Measurements from ENCODE around the gene EMILIN3. TPM values are rescaled to one million over a fixed set of nuclear protein-coding genes. Genes with fewer than 3 reads are reported as not detected.

EMILIN3 gene
- polyA plus RNA-seq, 2 of the 4 experiments (the other 2 are of a cell fraction): 0.06 to 0.58 TPM

- CTCF ChIA-PET: interaction anchor here (1.0 to 5.9 kb wide), 3 partner anchors 18 to 184 kb away, joined by 3 to 28 read pairs (median 4); partner anchors contain the start of gene LPIN3
- WGBS (ENCODE audit: missing lambda C conversion rate): 90% methylated on average over 7 of the region's 11 CpGs
- Histone ChIP-seq H3K27ac (no peak overlapping the region), H3K4me2 (no peak overlapping the region), H3K4me1 (no peaks in the 10 kb centered on the region), H3K9me3 (no peaks in the 10 kb centered on the region), H3K4me3 (no peak overlapping the region)
- FAIRE-seq (no peak), DNase-seq (ENCODE audit: low read depth in 1 of 2, low spot score in 1 of 2) (no peak), ATAC-seq (peak in 1 of 2 experiments; percentile 32; a peak in 2 of 6 replicates)
- POLR2A ChIA-PET: no interaction called here
- no peak for TF ChIP-seq FOXS1 (CRISPR knock-in tag; IDR thresholded peaks at IDR 0.05)
- TF ChIP-seq, protein P1, sequence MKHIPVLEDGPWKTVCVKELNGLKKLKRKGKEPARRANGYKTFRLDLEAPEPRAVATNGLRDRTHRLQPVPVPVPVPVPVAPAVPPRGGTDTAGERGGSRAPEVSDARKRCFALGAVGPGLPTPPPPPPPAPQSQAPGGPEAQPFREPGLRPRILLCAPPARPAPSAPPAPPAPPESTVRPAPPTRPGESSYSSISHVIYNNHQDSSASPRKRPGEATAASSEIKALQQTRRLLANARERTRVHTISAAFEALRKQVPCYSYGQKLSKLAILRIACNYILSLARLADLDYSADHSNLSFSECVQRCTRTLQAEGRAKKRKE (CRISPR knock-in tag; IDR thresholded peaks at IDR 0.05; ENCODE audit: low read depth): no peak
- no peak for TF ChIP-seq CBX8 (IDR thresholded peaks at IDR 0.05)
- TF ChIP-seq ESRRA (IDR thresholded peaks at IDR 0.05; ENCODE audit: borderline replicate concordance, low read length): no peak
- TF ChIP-seq EP300 (IDR thresholded peaks at IDR 0.05): no peak
- TF ChIP-seq RCOR1 (IDR thresholded peaks at IDR 0.05; ENCODE audit: low read depth, low read length): no peak
- TF ChIP-seq FOSB (CRISPR knock-in tag; IDR thresholded peaks at IDR 0.05): no peak
- no peak for TF ChIP-seq EHF (CRISPR knock-in tag; IDR thresholded peaks at IDR 0.05)
- TF ChIP-seq CHD2 (IDR thresholded peaks at IDR 0.05; ENCODE audit: low read length, partially characterized antibody): no peak
- TF ChIP-seq MAZ (IDR thresholded peaks at IDR 0.05; ENCODE audit: borderline replicate concordance, low read depth, low read length): no peak
- no peak for TF ChIP-seq HOXB13 (CRISPR knock-in tag; IDR thresholded peaks at IDR 0.05; ENCODE audit: low read depth)
- TF ChIP-seq HEYL (CRISPR knock-in tag; IDR thresholded peaks at IDR 0.05): no peak
- no peak for TF ChIP-seq ZC3H11A (IDR thresholded peaks at IDR 0.05)
- no peak for TF ChIP-seq POLR2A (IDR thresholded peaks at IDR 0.05; ENCODE audit: low read length)
- TF ChIP-seq MAX (IDR thresholded peaks at IDR 0.05): no peak
Observed at GRCh38 chr20:41357424-41358163, 9.0 kb downstream of the EMILIN3 start.

GRCh38 chr20:41356951-41357350, 9.7 kb downstream of the EMILIN3 start:
- H3K4me2 ChIP-seq: no peak overlapping the region
- DNase-seq (ENCODE audit: low read depth in 1 of 2, low spot score in 1 of 2) (no peak), FAIRE-seq (no peak), ATAC-seq (no peak)
- no peaks in the 10 kb centered on the region for H3K4me1 ChIP-seq
- no peak overlapping the region for H3K4me3 ChIP-seq
- POLR2A ChIA-PET: no interaction called here
- H3K9me3 ChIP-seq: no peaks in the 10 kb centered on the region
- CTCF ChIA-PET: interaction anchor here (1.0 to 5.9 kb wide), 2 partner anchors 17 to 38 kb away, joined by 3 to 28 read pairs; partner anchors contain the start of gene LPIN3
- no peak for TF ChIP-seq SREBF2 (IDR thresholded peaks at IDR 0.05)
- TF ChIP-seq TP53 (CRISPR knock-in tag; IDR thresholded peaks at IDR 0.05): no peak
- no peak for TF ChIP-seq CHD4 (IDR thresholded peaks at IDR 0.05; ENCODE audit: borderline replicate concordance)
- TF ChIP-seq NFE2L2 (conservative IDR thresholded peaks at IDR 0.05; ENCODE audit: low read length): no peak
- TF ChIP-seq REST (IDR thresholded peaks at IDR 0.05): no peak
- TF ChIP-seq HEYL (CRISPR knock-in tag; IDR thresholded peaks at IDR 0.05): no peak
- no peak for TF ChIP-seq EHF (CRISPR knock-in tag; IDR thresholded peaks at IDR 0.05)
- no peak for TF ChIP-seq SMC3 (IDR thresholded peaks at IDR 0.05)
- TF ChIP-seq KDM5A (IDR thresholded peaks at IDR 0.05): no peak
- TF ChIP-seq EP300 (IDR thresholded peaks at IDR 0.05): no peak
- no peak for TF ChIP-seq CBX2 (IDR thresholded peaks at IDR 0.05; ENCODE audit: borderline replicate concordance, low read depth)
- no peak for TF ChIP-seq FOSB (CRISPR knock-in tag; IDR thresholded peaks at IDR 0.05)
- TF ChIP-seq ESRRA (IDR thresholded peaks at IDR 0.05; ENCODE audit: borderline replicate concordance, low read length): no peak
- 87% methylated on average over 12 of the region's 13 CpGs for WGBS (ENCODE audit: missing lambda C conversion rate)
- H3K27ac ChIP-seq: no peak overlapping the region
